Psoas muscle (tissue), 8 donors: ENCODE data around the gene KCNJ9. TPM values are rescaled to one million over a fixed set of nuclear protein-coding genes. Genes with fewer than 3 reads are reported as not detected.
A peak's percentile ranks its signal among the peaks of the same experiment; 100 is the strongest.

Experiments
- ATAC-seq, 4 donors: fragments of 200-7000 bp; cut with Tn5 transposase; one replicate each; pipeline ENCODE4 v1.9.1; 2020; ENCODE audit warnings: moderate library complexity in 3 of 4, mild to moderate bottlenecking in 2 of 4
- DNase-seq, 2 donors: peaks; one replicate each; pipeline ENCODE4 v3.0.0-alpha.2; 2020
- H3K27ac ChIP-seq: fragments of 200-600 bp; one replicate; pipeline ENCODE4 v1.8.0; 2022
- H3K27me3 ChIP-seq, 3 donors: fragments of 200-600 bp in 1 of 3; one replicate each; pipeline versions ENCODE4 v1.6.1 to v1.8.0; 2013 to 2022; ENCODE audit warnings: low read length in 2 of 3, mild to moderate bottlenecking in 2 of 3, moderate library complexity in 1 of 3; ENCODE audit not compliant: insufficient read depth in 3 of 3
- H3K36me3 ChIP-seq, 2 donors: fragments of 200-600 bp in 1 of 2; one replicate each; pipeline versions ENCODE4 v1.6.1 to v1.8.0; 2013 to 2022; ENCODE audit warnings: low read depth in 1 of 2, mild to moderate bottlenecking in 1 of 2, moderate library complexity in 1 of 2; ENCODE audit not compliant: insufficient read depth in 1 of 2
- H3K4me1 ChIP-seq: fragments of 200-600 bp; one replicate; pipeline ENCODE4 v1.8.0; 2022
- H3K4me3 ChIP-seq: fragments of 200-600 bp; one replicate; pipeline ENCODE4 v1.8.0; 2022; ENCODE audit warnings: mild to moderate bottlenecking
- H3K9me3 ChIP-seq: fragments of 200-600 bp; one replicate; pipeline ENCODE4 v1.8.0; 2022
- WGBS, 3 donors: extraction: QIAGEN DNeasy Blood & Tissue Kit; methylation state at CpG; one replicate each; pipeline versions ENCODE4 v1.1.6 to v1.1.7; 2013; 5-methylcytosine and 5-hydroxymethylcytosine counted together
- intact Hi-C, 2 donors: fragments of 100-400 bp; cut with DNase I; formaldehyde crosslinking; loops; one replicate each; pipeline versions ENCODE4 v1.11.0 to v1.14.2; 2022
- long read RNA-seq, 2 donors: library from polyadenylated mRNA; unstranded; transcript quantifications; one replicate each; pipeline ENCODE4 v2.0.0, GENCODE V29; 2021
- polyA plus RNA-seq, 3 donors: library from polyadenylated mRNA; stranded (reverse); fragments of 200-250 nt; gene quantifications; one replicate each; pipeline ENCODE4 v1.2.3, GENCODE V29; 2013
- total RNA-seq, 4 donors: library from RNA; stranded (reverse); fragmentation: NEBNext Ultra II Directional in 2 of 4; extraction: Animal tissue kit (Norgen Biotek cat#: 25700) in 2 of 4; gene quantifications; one replicate each; pipeline versions ENCODE4 v1.2.1 to v1.2.4, GENCODE V29; 2021 to 2023
- TF ChIP-seq, protein P1 (sequence below): fragments of 200-600 bp; IDR thresholded peaks from one replicate; pipeline ENCODE4 v1.8.0; 2022; ENCODE audit warnings: antibody characterized with exemption
- donor health status: healthy with polysubstance abuse.
- donor health status: DM: no; HTN: no; CAD: no; lungs with moderate emphysema.
- donor health status: Bipolar disorder and iron deficiency.
- donor health status: healthy.
- donor health status: DM: yes; HTN: yes; CAD: no.
- donor health status: DM: no; HTN: no; CAD: no.
- donor health status: DM: no; HTN: no; CAD: no.
- donor health status: DM: yes; HTN: yes; CAD: no.

KCNJ9 gene
- total RNA-seq (not detected), polyA plus RNA-seq (under 1 TPM in 2 of 3 donors, not detected in 1; 0.01 to 0.04 TPM)
- long read RNA-seq, donor 1 = 0 reads
- long read RNA-seq, donor 2 = 0 reads

GRCh38 chr1:160081261-160081936 lies at the start of gene KCNJ9:
KCNJ9 (plus strand) TSS chr1:160081538; CDS start chr1:160084031, 2,493 bp downstream.
- ATAC-seq = no peak
- no peak within 1 kb of the TSS for H3K27ac ChIP-seq
- H3K4me3 ChIP-seq = no peak within 1 kb of the TSS
- intact Hi-C loops = loop anchor here (5.0 to 10.0 kb wide), 2 partner anchors 34 to 293 kb away; no protein-coding TSS in a partner anchor
- H3K9me3 ChIP-seq = no peaks in the 10 kb centered on the region
- H3K27me3 ChIP-seq = peaks cover 0 to 21% (median 0%) of the 10 kb centered on the region in 3 donors
- TF ChIP-seq, protein P1, sequence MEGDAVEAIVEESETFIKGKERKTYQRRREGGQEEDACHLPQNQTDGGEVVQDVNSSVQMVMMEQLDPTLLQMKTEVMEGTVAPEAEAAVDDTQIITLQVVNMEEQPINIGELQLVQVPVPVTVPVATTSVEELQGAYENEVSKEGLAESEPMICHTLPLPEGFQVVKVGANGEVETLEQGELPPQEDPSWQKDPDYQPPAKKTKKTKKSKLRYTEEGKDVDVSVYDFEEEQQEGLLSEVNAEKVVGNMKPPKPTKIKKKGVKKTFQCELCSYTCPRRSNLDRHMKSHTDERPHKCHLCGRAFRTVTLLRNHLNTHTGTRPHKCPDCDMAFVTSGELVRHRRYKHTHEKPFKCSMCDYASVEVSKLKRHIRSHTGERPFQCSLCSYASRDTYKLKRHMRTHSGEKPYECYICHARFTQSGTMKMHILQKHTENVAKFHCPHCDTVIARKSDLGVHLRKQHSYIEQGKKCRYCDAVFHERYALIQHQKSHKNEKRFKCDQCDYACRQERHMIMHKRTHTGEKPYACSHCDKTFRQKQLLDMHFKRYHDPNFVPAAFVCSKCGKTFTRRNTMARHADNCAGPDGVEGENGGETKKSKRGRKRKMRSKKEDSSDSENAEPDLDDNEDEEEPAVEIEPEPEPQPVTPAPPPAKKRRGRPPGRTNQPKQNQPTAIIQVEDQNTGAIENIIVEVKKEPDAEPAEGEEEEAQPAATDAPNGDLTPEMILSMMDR = no peak
- 26 to 27% (median 26%) methylated on average over 14 of the region's 14 CpGs for WGBS, 3 donors
- no peaks in the 10 kb centered on the region for H3K36me3 ChIP-seq
- DNase-seq = no peak
- no peaks in the 10 kb centered on the region for H3K4me1 ChIP-seq

GRCh38 chr1:160032165-160032820 lies 49.0 kb upstream of the KCNJ9 start:
- H3K4me3 ChIP-seq = peak overlapping the region; percentile 78
- TF ChIP-seq, protein P1 = no peak
- no peaks in the 10 kb centered on the region for H3K9me3 ChIP-seq
- ATAC-seq = peak in 3 of 4 donors; percentile 49 to 62 (median 58)
- H3K36me3 ChIP-seq = no peaks in the 10 kb centered on the region
- intact Hi-C loops = loop anchor here in 1 of 2 donors (5.0 kb wide), 1 partner anchor 250 kb away; the partner anchor contains the start of gene DUSP23
- H3K27ac ChIP-seq = peak overlapping the region; percentile 74
- H3K27me3 ChIP-seq = no peaks in the 10 kb centered on the region
- peaks cover 17% of the 10 kb centered on the region for H3K4me1 ChIP-seq
- DNase-seq = no peak
- 1 to 2% (median 1%) methylated on average over 18 of the region's 18 CpGs for WGBS, 3 donors

DNA sequence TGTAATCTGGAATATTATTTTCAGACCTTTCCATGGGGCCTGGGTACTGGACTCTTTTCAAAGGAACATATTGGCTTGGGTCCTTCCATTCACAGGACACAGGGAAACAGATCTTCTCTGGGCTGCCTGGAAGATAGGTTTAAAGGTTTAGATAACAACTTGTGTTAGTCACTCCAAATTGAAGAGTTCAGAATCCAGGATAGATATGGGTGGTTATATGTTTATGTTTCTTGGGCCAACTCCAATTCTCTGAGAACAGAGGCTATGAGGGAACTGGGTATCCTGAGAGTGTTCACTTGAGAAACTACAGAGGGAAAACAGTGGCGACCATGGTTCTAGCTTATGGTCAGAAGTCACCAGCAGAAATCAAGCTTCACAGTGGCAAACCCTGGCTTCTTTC lies 40.9 kb upstream of the KCNJ9 start:
- no peaks in the 10 kb centered on the region for H3K9me3 ChIP-seq
- no peaks in the 10 kb centered on the region for H3K27me3 ChIP-seq
- H3K4me1 ChIP-seq = no peaks in the 10 kb centered on the region
- WGBS, 3 donors = 94 to 100% (median 97%) methylated on average over 1 of the region's 1 CpG
- no peak for ATAC-seq
- TF ChIP-seq, protein P1 = no peak
- intact Hi-C loops = no loop called here
- no peaks in the 10 kb centered on the region for H3K36me3 ChIP-seq
- DNase-seq = no peak
- H3K27ac ChIP-seq = no peak overlapping the region
- H3K4me3 ChIP-seq = no peak overlapping the region

- ATAC-seq (no peak), DNase-seq (no peak)
- H3K27ac ChIP-seq = no peak overlapping the region
- H3K4me1 ChIP-seq = no peaks in the 10 kb centered on the region
- H3K27me3 ChIP-seq = no peaks in the 10 kb centered on the region
- intact Hi-C loops = no loop called here
- no peaks in the 10 kb centered on the region for H3K9me3 ChIP-seq
- H3K4me3 ChIP-seq = no peak overlapping the region
- TF ChIP-seq, protein P1 = no peak
- H3K36me3 ChIP-seq = no peaks in the 10 kb centered on the region
Measured at GRCh38 chr1:160043543-160043942, 37.8 kb upstream of the KCNJ9 start.
